Measurements from ENCODE around the gene C4B.
"Not testable (repeated sequence)": the region's sequence is repeated elsewhere in the genome, so short reads cannot be mapped to it uniquely, and the experiment has no call there.

DNA sequence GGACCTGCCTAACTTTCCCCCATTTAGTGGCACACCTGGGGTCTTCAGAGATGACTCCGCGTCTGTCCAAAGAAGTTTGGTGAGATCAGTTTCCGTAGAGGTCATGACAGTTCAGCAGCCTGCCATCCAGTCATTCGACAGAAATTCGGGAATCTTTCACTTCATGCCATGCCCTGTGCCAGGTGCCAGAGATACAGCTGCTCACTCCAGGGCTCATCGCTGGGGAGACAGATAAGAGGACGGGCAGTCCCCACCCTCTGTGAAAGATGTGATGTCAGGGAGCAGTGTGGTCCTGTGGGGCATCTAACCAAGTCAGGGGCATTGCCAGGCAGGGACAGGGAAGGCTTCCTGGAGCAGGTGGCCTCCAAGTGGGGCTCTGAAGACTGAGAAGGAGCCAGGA lies 11.3 kb upstream of the C4B start:
- TF ChIP-seq, protein P1, sequence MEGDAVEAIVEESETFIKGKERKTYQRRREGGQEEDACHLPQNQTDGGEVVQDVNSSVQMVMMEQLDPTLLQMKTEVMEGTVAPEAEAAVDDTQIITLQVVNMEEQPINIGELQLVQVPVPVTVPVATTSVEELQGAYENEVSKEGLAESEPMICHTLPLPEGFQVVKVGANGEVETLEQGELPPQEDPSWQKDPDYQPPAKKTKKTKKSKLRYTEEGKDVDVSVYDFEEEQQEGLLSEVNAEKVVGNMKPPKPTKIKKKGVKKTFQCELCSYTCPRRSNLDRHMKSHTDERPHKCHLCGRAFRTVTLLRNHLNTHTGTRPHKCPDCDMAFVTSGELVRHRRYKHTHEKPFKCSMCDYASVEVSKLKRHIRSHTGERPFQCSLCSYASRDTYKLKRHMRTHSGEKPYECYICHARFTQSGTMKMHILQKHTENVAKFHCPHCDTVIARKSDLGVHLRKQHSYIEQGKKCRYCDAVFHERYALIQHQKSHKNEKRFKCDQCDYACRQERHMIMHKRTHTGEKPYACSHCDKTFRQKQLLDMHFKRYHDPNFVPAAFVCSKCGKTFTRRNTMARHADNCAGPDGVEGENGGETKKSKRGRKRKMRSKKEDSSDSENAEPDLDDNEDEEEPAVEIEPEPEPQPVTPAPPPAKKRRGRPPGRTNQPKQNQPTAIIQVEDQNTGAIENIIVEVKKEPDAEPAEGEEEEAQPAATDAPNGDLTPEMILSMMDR (IDR thresholded peaks at IDR 0.05), result not testable (repeated sequence)
- TF ChIP-seq ZFX (IDR thresholded peaks at IDR 0.05; ENCODE audit: borderline replicate concordance), result not testable (repeated sequence)

Data from 22Rv1 (cell line).